ENCODE data around the gene KLRF1. TPM values are rescaled to one million over a fixed set of nuclear protein-coding genes. Genes with fewer than 3 reads are reported as not detected.

Gene KLRF1
- total RNA-seq, 2 experiments from 2014 or later = 0.38 to 0.48 TPM

DNA sequence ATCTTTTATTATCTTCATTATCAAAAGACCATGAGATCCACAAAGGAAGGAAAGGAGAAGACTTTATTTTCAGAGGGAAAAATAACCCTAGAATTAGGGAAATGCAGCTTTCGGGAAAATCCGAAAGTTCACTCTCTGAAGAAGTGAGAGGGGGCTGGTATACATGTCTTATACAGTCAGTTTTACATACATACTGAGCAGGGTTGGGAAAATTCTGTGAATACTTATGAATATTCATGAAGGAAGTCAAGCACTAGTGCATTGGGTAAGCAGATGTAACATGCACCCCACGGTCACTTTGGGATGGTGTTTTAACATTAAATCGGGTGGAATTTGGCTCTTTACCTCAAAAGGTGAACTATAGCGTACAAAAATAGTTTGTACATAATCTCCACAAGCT lies 15.7 kb upstream of the KLRF1 start:
- Mint-ChIP-seq H3K27me3 (peaks cover 21% of the 10 kb centered on the region), H3K27ac (no peak overlapping the region), H3K4me3 (no peak overlapping the region), H3K36me3 (ENCODE audit: low read depth) (no peaks in the 10 kb centered on the region), H3K4me1 (peaks cover 27% of the 10 kb centered on the region), H3K9me3 (no peaks in the 10 kb centered on the region)
- CTCF ChIA-PET = interaction anchor here (0.6 to 13.0 kb wide), 5 partner anchors 14 to 114 kb away, joined by 3 to 232 read pairs (median 4); no protein-coding TSS in a partner anchor
- no peak for DNase-seq
- POLR2A ChIA-PET = interaction anchor here (0.8 to 1.8 kb wide), 2 partner anchors 12 to 61 kb away, joined by 3 to 4 read pairs; no protein-coding TSS in a partner anchor

DNA sequence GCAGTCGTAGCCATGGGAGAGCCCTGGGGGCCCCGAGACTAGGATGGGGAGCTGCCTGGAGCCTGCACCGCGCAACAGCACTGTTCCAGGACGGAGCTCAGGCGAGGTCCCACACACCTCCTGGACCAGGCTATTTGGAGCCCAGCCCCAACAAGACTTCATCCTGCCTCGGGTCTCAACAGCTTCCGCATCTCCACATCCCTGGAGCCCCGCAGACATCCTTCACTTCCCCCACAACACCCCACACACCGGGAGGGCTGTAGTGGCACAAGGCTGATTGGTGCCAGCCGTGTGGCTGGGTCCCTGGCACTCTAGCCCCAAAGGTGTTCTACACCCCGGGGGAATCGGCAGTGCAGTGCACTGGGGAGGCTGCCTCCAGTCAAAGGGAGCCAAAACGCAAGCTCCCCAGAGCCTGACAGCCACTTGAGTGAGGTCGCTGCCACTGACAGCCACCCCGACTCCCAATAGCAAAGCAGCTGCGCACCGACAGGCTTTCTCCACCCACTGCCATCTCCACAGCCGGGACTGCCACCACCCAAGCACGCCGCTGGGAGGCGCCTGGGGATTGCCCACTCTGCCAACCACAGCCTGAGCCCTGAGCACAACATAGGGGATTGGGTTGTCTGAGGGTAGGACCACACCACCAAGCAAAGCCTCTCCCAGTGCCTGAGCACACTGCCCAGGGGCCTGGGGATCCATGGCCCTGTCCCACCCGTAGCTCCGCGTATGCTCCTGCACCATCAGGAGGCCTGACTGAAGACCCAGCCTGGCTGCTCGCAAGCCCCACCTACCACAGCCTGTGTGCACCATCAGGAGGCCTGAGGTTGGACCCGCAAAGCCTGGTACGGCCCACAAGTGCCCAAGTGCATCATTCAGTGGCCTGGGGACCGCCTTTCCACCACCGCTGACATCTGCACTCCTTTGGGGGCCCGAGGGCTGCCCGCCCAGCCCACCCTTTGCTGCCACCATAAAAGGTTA lies 13.2 kb upstream of the KLRF1 start:
- peaks cover 25% of the 10 kb centered on the region for H3K27me3 Mint-ChIP-seq
- no peaks in the 10 kb centered on the region for H3K9me3 Mint-ChIP-seq
- peak overlapping the region; percentile 23 for H3K27ac Mint-ChIP-seq
- peak; percentile 89 for DNase-seq
- CTCF ChIA-PET = interaction anchor here (0.5 to 13.0 kb wide), 49 partner anchors 10 to 400 kb away, joined by 3 to 232 read pairs (median 5); partner anchors contain the start of genes CLEC12B, CLEC2A, CLEC2B and KLRF1
- POLR2A ChIA-PET = interaction anchor here (0.7 to 3.1 kb wide), 11 partner anchors 14 to 93 kb away, joined by 3 to 18 read pairs (median 4); partner anchors contain the start of genes CD69 and CLEC2B
- H3K4me3 Mint-ChIP-seq = peak overlapping the region; percentile 73
- H3K36me3 Mint-ChIP-seq (ENCODE audit: low read depth) = no peaks in the 10 kb centered on the region
- peaks cover 27% of the 10 kb centered on the region for H3K4me1 Mint-ChIP-seq

DNA sequence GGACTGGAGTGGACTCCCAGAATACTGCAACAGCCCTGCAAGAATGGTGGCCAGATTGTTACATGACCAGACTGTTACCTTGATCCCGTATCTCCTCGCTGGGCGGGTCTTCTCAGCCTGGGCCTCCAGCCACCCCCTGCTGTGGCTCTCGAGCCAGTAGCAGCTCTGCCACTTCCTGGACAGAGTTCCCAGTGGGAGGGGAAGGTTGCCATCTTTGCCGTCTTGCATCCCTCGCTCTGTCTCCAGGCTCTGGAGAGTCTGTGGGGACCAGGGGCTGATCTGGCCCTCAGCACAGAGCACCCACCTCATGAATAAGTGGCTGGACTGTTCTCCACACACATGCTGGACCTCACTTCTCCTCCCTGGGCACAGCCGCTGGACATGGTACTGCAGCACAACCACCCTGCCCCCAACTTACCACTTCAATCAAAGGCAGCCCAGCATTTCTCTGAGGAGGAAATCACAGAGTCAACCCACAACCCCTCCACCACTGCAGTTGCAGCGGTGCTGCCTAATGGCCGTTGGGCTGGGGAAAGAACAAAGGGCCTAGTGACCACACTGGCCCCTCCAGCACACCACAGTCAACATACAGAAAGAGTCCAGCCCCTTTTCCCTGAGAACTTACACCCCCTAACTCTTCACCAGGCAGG lies 6.9 kb upstream of the KLRF1 start:
- POLR2A ChIA-PET = no interaction called here
- Mint-ChIP-seq H3K4me3 (no peak overlapping the region), H3K36me3 (ENCODE audit: low read depth) (no peaks in the 10 kb centered on the region), H3K4me1 (no peaks in the 10 kb centered on the region), H3K27ac (no peak overlapping the region), H3K27me3 (peaks cover 42% of the 10 kb centered on the region), H3K9me3 (peaks cover 2% of the 10 kb centered on the region)
- CTCF ChIA-PET = interaction anchor here (1.2 kb wide), 1 partner anchor 107 kb away, joined by 3 read pairs; no protein-coding TSS in a partner anchor
- no peak for DNase-seq

DNA sequence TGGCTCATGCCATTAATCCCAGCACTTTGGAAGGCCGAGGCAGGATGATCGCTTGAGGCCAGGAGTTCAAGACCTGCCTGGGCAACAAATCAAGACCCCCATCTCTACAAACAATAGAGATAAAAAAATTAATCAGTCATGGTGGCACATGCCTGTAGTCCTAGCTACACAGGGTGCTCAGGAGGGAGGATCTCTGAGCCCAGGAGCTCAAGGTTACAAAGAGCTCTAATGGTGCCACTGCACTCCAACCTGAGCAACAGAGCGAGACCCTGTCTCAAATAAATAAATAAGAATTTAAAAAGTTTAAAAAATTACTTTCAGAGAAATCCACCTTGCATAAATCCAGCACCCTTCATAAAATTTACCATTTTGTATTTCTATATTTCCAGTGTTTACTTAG lies 2.2 kb downstream of the KLRF1 start:
- peaks cover 13% of the 10 kb centered on the region for H3K27me3 Mint-ChIP-seq
- H3K27ac Mint-ChIP-seq = no peak overlapping the region
- ChIA-PET CTCF (interaction anchor here (1.8 kb wide), 1 partner anchor 16 kb away, joined by 9 read pairs; no protein-coding TSS in a partner anchor), POLR2A (interaction anchor here (1.1 kb wide), 1 partner anchor 24 kb away, joined by 3 read pairs; no protein-coding TSS in a partner anchor)
- H3K4me3 Mint-ChIP-seq = no peak overlapping the region
- DNase-seq = no peak
- no peaks in the 10 kb centered on the region for H3K4me1 Mint-ChIP-seq
- H3K9me3 Mint-ChIP-seq = no peaks in the 10 kb centered on the region
- H3K36me3 Mint-ChIP-seq (ENCODE audit: low read depth) = no peaks in the 10 kb centered on the region

DNA sequence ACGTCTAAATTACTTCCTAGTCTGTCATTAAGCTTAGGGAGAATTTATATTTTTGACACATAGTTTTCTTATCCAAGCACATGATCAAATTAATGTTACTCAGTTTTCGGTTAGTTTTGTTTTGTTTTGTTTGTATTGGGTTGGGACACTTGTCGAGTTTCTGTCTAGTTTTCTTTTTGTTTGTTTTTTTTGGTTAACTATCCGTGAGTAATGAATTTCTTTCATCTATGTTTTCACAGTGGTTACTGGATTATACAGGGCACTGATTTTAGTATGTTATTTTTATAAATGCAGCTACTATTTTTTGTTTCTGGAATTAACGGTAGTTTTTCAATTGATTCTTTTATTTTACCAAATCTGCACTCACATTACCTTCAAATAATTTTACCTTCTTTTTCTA lies 2.7 kb downstream of the KLRF1 start:
- CTCF ChIA-PET = interaction anchor here (0.9 to 1.8 kb wide), 2 partner anchors 16 to 80 kb away, joined by 4 to 9 read pairs; no protein-coding TSS in a partner anchor
- POLR2A ChIA-PET = interaction anchor here (1.1 kb wide), 1 partner anchor 24 kb away, joined by 3 read pairs; no protein-coding TSS in a partner anchor
- peaks cover 10% of the 10 kb centered on the region for H3K27me3 Mint-ChIP-seq
- DNase-seq = no peak
- H3K4me3 Mint-ChIP-seq = no peak overlapping the region
- H3K4me1 Mint-ChIP-seq = no peaks in the 10 kb centered on the region
- H3K9me3 Mint-ChIP-seq = no peaks in the 10 kb centered on the region
- no peaks in the 10 kb centered on the region for H3K36me3 Mint-ChIP-seq (ENCODE audit: low read depth)
- H3K27ac Mint-ChIP-seq = no peak overlapping the region

DNA sequence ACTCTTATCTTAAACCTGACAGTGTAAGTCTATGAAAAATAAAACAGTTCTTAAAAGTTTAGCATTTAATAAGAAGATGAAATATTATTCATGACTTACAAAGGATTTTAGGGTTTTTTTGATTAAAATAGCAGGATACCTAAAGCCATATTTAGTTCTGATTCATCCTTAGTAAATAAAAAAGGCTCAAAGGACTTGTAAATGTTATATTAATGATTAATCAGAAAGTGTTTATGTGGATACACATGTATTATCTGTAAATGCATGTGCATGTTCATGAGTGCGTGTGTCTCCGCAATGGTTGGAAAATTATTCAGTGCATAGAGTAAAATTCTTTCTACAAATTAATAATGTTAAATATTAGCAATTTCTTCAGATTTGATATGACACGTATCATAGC lies 4.4 kb downstream of the KLRF1 start:
- ChIA-PET CTCF (no interaction called here), POLR2A (no interaction called here)
- no peak overlapping the region for H3K27ac Mint-ChIP-seq
- no peaks in the 10 kb centered on the region for H3K4me1 Mint-ChIP-seq
- no peaks in the 10 kb centered on the region for H3K36me3 Mint-ChIP-seq (ENCODE audit: low read depth)
- no peaks in the 10 kb centered on the region for H3K9me3 Mint-ChIP-seq
- no peak overlapping the region for H3K4me3 Mint-ChIP-seq
- no peak for DNase-seq
- no peaks in the 10 kb centered on the region for H3K27me3 Mint-ChIP-seq

DNA sequence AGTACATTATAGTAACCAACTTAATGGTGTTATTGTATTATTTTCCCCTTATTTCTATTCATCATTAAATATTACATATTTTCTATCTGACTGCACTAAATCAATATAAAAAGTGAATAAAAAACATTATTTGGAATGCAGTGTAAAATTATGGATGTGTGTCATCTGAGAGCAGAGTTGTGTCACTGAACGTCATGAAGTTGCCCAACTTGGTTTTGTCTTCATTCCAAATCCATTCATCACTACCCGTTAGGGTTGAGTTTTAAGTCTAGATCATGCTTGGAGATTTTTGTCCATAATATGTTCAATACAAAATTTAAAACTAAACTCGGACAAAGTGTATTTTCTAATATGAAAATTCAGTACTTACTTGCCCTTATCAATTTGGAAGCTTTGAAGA lies 16.1 kb downstream of the KLRF1 start:
- H3K9me3 Mint-ChIP-seq = peaks cover 10% of the 10 kb centered on the region
- H3K4me3 Mint-ChIP-seq = no peak overlapping the region
- H3K27me3 Mint-ChIP-seq = peaks cover 25% of the 10 kb centered on the region
- POLR2A ChIA-PET = no interaction called here
- no peak for DNase-seq
- CTCF ChIA-PET = no interaction called here
- no peaks in the 10 kb centered on the region for H3K4me1 Mint-ChIP-seq
- no peaks in the 10 kb centered on the region for H3K36me3 Mint-ChIP-seq (ENCODE audit: low read depth)
- H3K27ac Mint-ChIP-seq = no peak overlapping the region

DNA sequence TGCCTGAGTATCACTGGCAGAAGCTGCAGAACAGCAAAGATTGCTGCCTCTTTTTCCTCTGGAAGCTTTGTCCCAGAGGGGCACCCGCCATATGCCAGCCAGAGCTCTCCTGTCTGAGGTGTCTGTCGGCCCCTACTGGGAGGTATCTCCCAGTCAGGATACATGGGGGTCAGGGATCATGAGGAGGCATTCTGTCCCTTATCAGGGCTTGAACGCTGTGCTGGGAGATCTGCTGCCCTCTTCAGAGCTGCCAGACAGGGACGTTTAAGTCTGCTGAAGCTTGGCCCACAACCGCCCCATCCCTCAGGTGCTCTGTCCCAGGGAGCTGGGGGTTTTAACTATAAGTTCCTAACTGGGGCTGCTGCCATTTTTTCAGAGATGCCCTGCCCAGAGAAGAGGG lies 21.6 kb downstream of the KLRF1 start:
- Mint-ChIP-seq H3K4me1 (no peaks in the 10 kb centered on the region), H3K4me3 (no peak overlapping the region), H3K27ac (no peak overlapping the region), H3K9me3 (peaks cover 10% of the 10 kb centered on the region), H3K27me3 (peaks cover 27% of the 10 kb centered on the region), H3K36me3 (ENCODE audit: low read depth) (peaks cover 30% of the 10 kb centered on the region)
- CTCF ChIA-PET = interaction anchor here (1.0 kb wide), 1 partner anchor 35 kb away, joined by 5 read pairs; no protein-coding TSS in a partner anchor
- POLR2A ChIA-PET = no interaction called here
- no peak for DNase-seq

DNA sequence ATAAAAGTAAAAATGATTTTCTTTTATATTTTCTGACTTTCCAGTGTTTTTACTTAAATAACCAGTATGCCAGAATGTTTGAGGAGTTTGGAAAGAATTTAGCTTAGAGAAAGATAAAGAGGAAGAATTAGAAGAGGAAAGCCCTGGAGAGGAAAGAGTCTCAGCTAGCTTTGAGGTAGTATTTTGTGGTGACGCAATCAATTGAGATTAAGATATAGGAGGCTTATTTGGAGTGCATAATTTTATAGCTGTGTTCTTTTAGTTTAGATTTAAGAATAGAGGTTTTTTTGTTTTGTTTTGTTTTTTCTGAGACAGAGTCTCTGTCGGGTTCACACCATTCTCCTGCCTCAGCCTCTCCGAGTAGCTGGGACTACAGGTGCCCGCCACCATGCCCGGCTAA lies 23.8 kb downstream of the KLRF1 start:
- Mint-ChIP-seq H3K27me3 (peaks cover 17% of the 10 kb centered on the region), H3K36me3 (ENCODE audit: low read depth) (peaks cover 48% of the 10 kb centered on the region), H3K9me3 (peaks cover 10% of the 10 kb centered on the region), H3K27ac (no peak overlapping the region), H3K4me3 (no peak overlapping the region), H3K4me1 (no peaks in the 10 kb centered on the region)
- ChIA-PET POLR2A (interaction anchor here (1.2 kb wide), 2 partner anchors 16 to 21 kb away, joined by 3 to 5 read pairs; no protein-coding TSS in a partner anchor), CTCF (interaction anchor here (0.7 kb wide), 1 partner anchor 153 kb away, joined by 3 read pairs; no protein-coding TSS in a partner anchor)
- no peak for DNase-seq

DNA sequence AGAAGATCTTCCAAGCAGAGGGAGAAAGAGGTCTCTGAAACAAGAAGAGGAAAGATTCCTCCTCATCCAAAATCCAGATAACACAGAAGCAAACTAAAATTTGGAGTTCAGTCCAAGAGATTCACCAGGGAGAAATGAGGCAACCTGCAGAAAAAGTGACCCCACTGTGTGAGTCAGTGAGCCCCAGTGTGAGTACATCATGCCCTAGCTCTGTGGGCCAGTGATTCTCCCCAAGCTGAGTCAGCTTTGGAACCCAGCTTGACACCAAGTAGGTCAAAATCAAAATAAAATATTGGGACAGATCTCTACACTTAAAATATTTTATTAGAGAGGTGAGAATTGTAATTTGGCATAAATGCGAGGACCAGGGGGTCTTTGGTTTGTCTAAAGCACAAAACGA lies 24.6 kb downstream of the KLRF1 start:
- H3K4me3 Mint-ChIP-seq = no peak overlapping the region
- peaks cover 6% of the 10 kb centered on the region for H3K9me3 Mint-ChIP-seq
- no peak for DNase-seq
- H3K4me1 Mint-ChIP-seq = no peaks in the 10 kb centered on the region
- peaks cover 8% of the 10 kb centered on the region for H3K27me3 Mint-ChIP-seq
- POLR2A ChIA-PET = interaction anchor here (1.2 kb wide), 2 partner anchors 15 to 20 kb away, joined by 3 to 5 read pairs; no protein-coding TSS in a partner anchor
- H3K36me3 Mint-ChIP-seq (ENCODE audit: low read depth) = peaks cover 55% of the 10 kb centered on the region
- no peak overlapping the region for H3K27ac Mint-ChIP-seq
- CTCF ChIA-PET = interaction anchor here (0.7 to 1.0 kb wide), 2 partner anchors 102 to 152 kb away, joined by 3 read pairs; no protein-coding TSS in a partner anchor

DNA sequence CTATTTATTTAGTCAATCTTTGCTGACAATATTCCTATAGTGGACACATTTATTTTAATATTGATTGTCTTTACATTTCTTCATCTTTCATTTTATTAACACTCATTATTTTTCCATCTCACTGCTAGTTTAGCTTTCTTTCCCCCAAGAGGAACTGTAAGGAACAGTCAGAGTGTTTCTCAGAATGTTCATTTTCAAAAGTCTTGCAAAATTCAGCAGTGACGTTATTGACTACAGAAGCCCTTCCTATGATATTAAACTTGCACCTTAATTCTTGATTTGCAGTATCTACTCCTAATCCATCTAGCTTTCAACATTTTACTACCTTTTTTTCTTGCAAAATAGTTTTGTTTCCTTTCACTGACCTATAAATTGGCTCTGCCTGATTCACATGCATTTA lies 28.9 kb downstream of the KLRF1 start:
- Mint-ChIP-seq H3K27me3 (no peaks in the 10 kb centered on the region), H3K4me1 (peaks cover 3% of the 10 kb centered on the region), H3K27ac (no peak overlapping the region), H3K9me3 (no peaks in the 10 kb centered on the region), H3K36me3 (ENCODE audit: low read depth) (peaks cover 74% of the 10 kb centered on the region), H3K4me3 (no peak overlapping the region)
- CTCF ChIA-PET = interaction anchor here (2.5 kb wide), 1 partner anchor 42 kb away, joined by 7 read pairs; no protein-coding TSS in a partner anchor
- DNase-seq = no peak
- POLR2A ChIA-PET = interaction anchor here (1.2 kb wide), 1 partner anchor 11 kb away, joined by 3 read pairs; no protein-coding TSS in a partner anchor

DNA sequence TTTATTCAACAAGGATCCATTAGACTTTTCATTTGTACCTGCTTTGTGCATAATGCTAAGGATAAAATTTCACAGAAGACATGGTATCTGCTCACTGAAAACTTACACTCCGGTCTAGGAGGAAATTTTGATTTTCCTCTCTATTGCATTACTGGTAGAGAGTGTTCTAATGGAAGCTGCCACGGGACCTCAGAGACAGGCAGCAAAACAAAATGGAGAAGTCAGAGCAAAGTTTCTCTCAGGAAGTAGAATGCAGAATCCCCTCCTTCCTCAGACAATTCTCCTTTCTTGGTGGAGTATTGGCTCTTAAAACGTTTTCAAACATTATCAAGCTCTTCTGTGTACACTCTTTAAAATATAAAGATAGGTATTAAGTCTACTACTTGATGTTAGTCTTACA lies 29.6 kb downstream of the KLRF1 start:
- POLR2A ChIA-PET = no interaction called here
- Mint-ChIP-seq H3K4me3 (no peak overlapping the region), H3K27me3 (no peaks in the 10 kb centered on the region), H3K9me3 (no peaks in the 10 kb centered on the region), H3K4me1 (peaks cover 4% of the 10 kb centered on the region), H3K36me3 (ENCODE audit: low read depth) (peaks cover 73% of the 10 kb centered on the region), H3K27ac (no peak overlapping the region)
- no peak for DNase-seq
- CTCF ChIA-PET = no interaction called here
